ENCODE data around the gene RNASE3.
"Not testable (repeated sequence)": the region's sequence is repeated elsewhere in the genome, so short reads cannot be mapped to it uniquely, and the experiment has no call there.

The RNASE3 gene

DNA sequence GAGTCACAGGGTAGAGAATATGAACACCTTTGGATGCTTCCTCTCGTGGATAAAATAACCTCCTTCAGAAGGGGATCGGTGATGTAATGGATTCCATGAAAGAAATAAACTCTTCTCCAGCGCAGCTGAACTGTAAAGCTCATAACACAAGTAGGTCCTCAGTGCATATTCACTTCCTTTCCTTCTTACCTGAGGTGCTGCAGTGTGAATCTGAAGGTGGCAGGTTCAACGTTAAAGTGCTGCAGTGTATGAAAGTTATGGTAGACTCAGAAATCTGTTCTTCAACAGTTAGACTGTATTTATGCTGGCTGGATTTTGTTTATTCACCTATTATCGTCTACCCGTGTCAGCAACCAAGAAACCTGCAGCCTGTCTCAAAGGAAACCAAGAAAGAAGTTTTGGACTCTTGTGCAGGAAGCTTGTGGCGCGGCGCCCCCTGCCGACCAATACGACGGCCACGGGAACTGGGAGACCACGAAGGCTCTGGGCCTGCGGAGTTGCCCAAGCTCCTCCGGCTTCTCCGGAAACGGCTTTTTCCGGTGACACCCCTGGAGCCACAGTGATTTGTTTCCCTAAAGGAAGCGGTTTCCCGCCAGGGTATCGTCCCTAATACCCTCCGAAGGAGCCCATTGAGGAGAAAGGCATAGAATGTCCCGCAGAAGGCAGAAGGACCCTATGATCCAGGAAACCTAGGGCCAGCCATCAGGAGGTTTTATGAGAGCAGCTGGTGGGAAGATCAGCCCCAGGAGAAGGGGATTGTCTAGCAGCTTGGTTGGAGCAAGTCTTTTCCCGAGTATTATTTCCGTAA lies 17.6 kb upstream of the RNASE3 start:
- Histone ChIP-seq H3K79me2 (ENCODE audit: control insufficient read depth, insufficient read depth, low read length, unreplicated experiment) (no peaks in the 10 kb centered on the region), H3K4me3 (ENCODE audit: low read depth, low read length) (no peak overlapping the region), H2AFZ (ENCODE audit: low read length, unreplicated experiment) (no peak overlapping the region), H3K27me3 (ENCODE audit: insufficient read depth, low read length) (peaks cover 62% of the 10 kb centered on the region), H3K4me1 (ENCODE audit: control insufficient read depth, insufficient read depth, low read length, unreplicated experiment) (no peaks in the 10 kb centered on the region), H3K27ac (ENCODE audit: low read depth, low read length) (no peak overlapping the region), H3K36me3 (ENCODE audit: insufficient read depth, low read length) (no peaks in the 10 kb centered on the region)

DNA sequence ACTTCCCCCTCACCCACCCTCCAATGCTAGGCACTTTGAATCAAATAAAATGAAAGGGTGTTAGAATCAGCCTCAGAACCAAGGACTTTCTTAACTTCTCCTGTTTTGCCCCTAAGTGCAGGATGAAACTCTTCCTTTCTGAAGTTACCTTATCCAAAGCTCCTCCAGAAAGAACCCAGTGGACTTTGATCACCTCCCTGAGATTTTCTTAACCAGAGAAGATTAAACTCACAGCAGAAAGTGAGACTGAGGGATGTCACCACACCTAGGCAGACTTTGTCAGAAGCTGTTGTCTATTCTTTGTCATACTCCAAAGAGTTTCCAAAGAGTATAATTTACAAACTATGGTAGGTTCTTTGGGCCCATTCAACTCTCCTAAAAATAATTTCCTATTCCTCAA lies 14.2 kb upstream of the RNASE3 start:
- Histone ChIP-seq H3K27ac (ENCODE audit: low read depth, low read length) (no peak overlapping the region), H3K36me3 (ENCODE audit: insufficient read depth, low read length) (no peaks in the 10 kb centered on the region), H3K79me2 (ENCODE audit: control insufficient read depth, insufficient read depth, low read length, unreplicated experiment) (no peaks in the 10 kb centered on the region), H3K27me3 (ENCODE audit: insufficient read depth, low read length) (peaks cover 50% of the 10 kb centered on the region), H3K4me1 (ENCODE audit: control insufficient read depth, insufficient read depth, low read length, unreplicated experiment) (no peaks in the 10 kb centered on the region), H2AFZ (ENCODE audit: low read length, unreplicated experiment) (no peak overlapping the region), H3K4me3 (ENCODE audit: low read depth, low read length) (no peak overlapping the region)

- Histone ChIP-seq H3K36me3 (ENCODE audit: insufficient read depth, low read length) (no peaks in the 10 kb centered on the region), H3K4me1 (ENCODE audit: control insufficient read depth, insufficient read depth, low read length, unreplicated experiment) (no peaks in the 10 kb centered on the region), H2AFZ (ENCODE audit: low read length, unreplicated experiment) (no peak overlapping the region), H3K79me2 (ENCODE audit: control insufficient read depth, insufficient read depth, low read length, unreplicated experiment) (no peaks in the 10 kb centered on the region), H3K27ac (ENCODE audit: low read depth, low read length) (no peak overlapping the region), H3K27me3 (ENCODE audit: insufficient read depth, low read length) (peaks cover 36% of the 10 kb centered on the region), H3K4me3 (ENCODE audit: low read depth, low read length) (no peak overlapping the region)
Observed at GRCh38 chr14:20878695-20879094, 12.5 kb upstream of the RNASE3 start.

DNA sequence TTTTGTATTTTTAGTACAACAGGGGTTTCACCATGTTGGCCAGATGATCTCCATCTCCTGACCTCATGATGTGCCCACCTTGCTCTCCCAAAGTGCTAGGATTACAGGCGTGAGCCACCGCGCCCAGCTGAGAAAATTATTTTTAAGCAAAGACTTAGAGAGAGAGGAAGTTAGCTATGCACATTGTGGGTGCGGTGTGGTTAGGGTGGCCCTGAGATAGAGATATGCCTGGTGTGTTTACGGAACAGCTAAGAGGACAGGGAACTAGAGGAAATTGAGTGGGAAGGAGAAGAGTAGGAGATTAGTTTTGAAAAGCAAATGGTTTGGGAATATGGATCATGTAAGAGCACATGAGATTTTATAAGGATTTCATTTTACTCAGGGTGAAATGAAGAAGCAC lies 10.0 kb upstream of the RNASE3 start:
- H3K27ac ChIP-seq (ENCODE audit: low read depth, low read length); H3K4me1 ChIP-seq (ENCODE audit: control insufficient read depth, insufficient read depth, low read length, unreplicated experiment); H3K36me3 ChIP-seq (ENCODE audit: insufficient read depth, low read length); H3K4me3 ChIP-seq (ENCODE audit: low read depth, low read length); H3K79me2 ChIP-seq (ENCODE audit: control insufficient read depth, insufficient read depth, low read length, unreplicated experiment); H2AFZ ChIP-seq (ENCODE audit: low read length, unreplicated experiment): not testable (repeated sequence)
- H3K27me3 ChIP-seq (ENCODE audit: insufficient read depth, low read length): peaks cover 37% of the 10 kb centered on the region

- not testable (repeated sequence) for H3K79me2 ChIP-seq (ENCODE audit: control insufficient read depth, insufficient read depth, low read length, unreplicated experiment); H3K4me1 ChIP-seq (ENCODE audit: control insufficient read depth, insufficient read depth, low read length, unreplicated experiment); H3K4me3 ChIP-seq (ENCODE audit: low read depth, low read length); H3K27ac ChIP-seq (ENCODE audit: low read depth, low read length); H3K36me3 ChIP-seq (ENCODE audit: insufficient read depth, low read length); H2AFZ ChIP-seq (ENCODE audit: low read length, unreplicated experiment)
- peaks cover 30% of the 10 kb centered on the region for H3K27me3 ChIP-seq (ENCODE audit: insufficient read depth, low read length)
Observed at GRCh38 chr14:20882787-20883186, 8.4 kb upstream of the RNASE3 start.

- H3K4me3 ChIP-seq (ENCODE audit: low read depth, low read length): not testable (repeated sequence)
- H3K27me3 ChIP-seq (ENCODE audit: insufficient read depth, low read length): peaks cover 44% of the 10 kb centered on the region
Observed at GRCh38 chr14:20888411-20888810, 2.8 kb upstream of the RNASE3 start.

DNA sequence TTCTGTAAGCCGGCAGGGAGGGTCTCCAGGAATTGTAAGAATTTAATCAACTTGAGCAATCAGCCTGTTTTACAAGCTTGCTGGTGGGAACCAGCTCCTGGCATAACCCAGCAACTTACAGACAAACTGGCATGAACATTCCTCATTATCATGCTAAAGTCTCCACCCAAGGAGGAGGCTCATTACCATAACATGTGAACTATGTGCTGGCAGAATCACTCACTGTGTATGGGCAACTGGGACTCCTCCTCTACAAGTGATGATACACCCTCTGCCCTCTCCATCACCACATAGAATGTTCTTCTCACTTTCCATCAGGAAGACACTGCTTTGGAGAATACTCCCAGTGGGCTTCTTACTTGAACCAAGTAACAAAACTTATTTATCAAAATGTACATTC lies 4.1 kb downstream of the RNASE3 start:
- not testable (repeated sequence) for H3K36me3 ChIP-seq (ENCODE audit: insufficient read depth, low read length); H3K4me3 ChIP-seq (ENCODE audit: low read depth, low read length); H3K79me2 ChIP-seq (ENCODE audit: control insufficient read depth, insufficient read depth, low read length, unreplicated experiment); H3K4me1 ChIP-seq (ENCODE audit: control insufficient read depth, insufficient read depth, low read length, unreplicated experiment); H2AFZ ChIP-seq (ENCODE audit: low read length, unreplicated experiment); H3K27ac ChIP-seq (ENCODE audit: low read depth, low read length)
- H3K27me3 ChIP-seq (ENCODE audit: insufficient read depth, low read length): peaks cover 56% of the 10 kb centered on the region

More at GRCh38 chr14:20888411-20888810, 2.8 kb upstream of the RNASE3 start:
- H3K4me1 ChIP-seq (ENCODE audit: control insufficient read depth, insufficient read depth, low read length, unreplicated experiment); H3K79me2 ChIP-seq (ENCODE audit: control insufficient read depth, insufficient read depth, low read length, unreplicated experiment); H3K27ac ChIP-seq (ENCODE audit: low read depth, low read length); H2AFZ ChIP-seq (ENCODE audit: low read length, unreplicated experiment); H3K36me3 ChIP-seq (ENCODE audit: insufficient read depth, low read length): not testable (repeated sequence)

GRCh38 chr14:20904393-20905029 lies 13.3 kb downstream of the RNASE3 start:
- Histone ChIP-seq H3K27me3 (ENCODE audit: insufficient read depth, low read length) (peaks cover 28% of the 10 kb centered on the region), H3K4me1 (ENCODE audit: control insufficient read depth, insufficient read depth, low read length, unreplicated experiment) (no peaks in the 10 kb centered on the region), H3K36me3 (ENCODE audit: insufficient read depth, low read length) (no peaks in the 10 kb centered on the region), H3K4me3 (ENCODE audit: low read depth, low read length) (no peak overlapping the region), H2AFZ (ENCODE audit: low read length, unreplicated experiment) (no peak overlapping the region), H3K79me2 (ENCODE audit: control insufficient read depth, insufficient read depth, low read length, unreplicated experiment) (no peaks in the 10 kb centered on the region), H3K27ac (ENCODE audit: low read depth, low read length) (no peak overlapping the region)

DNA sequence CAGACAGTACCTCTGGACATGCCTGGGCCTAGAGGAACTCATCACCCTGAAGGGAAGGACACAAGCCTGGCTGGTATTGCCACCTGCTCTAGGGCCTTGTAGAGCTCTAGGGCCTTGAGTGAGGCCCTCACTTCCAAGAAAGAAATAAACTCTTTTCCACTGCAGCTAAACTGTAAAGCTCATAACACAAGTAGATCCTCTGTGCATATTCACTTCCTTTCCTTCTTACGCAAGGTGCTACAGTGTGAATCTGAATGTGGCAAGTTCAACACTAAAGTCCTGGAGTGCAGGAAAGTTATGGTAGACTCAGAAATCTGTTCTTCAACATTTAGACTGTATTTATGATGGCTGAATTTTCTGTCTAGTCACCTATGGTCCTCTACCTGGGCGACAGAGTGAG lies 14.5 kb downstream of the RNASE3 start:
- Histone ChIP-seq H3K27ac (ENCODE audit: low read depth, low read length) (no peak overlapping the region), H2AFZ (ENCODE audit: low read length, unreplicated experiment) (no peak overlapping the region), H3K4me3 (ENCODE audit: low read depth, low read length) (no peak overlapping the region), H3K27me3 (ENCODE audit: insufficient read depth, low read length) (peaks cover 26% of the 10 kb centered on the region), H3K79me2 (ENCODE audit: control insufficient read depth, insufficient read depth, low read length, unreplicated experiment) (no peaks in the 10 kb centered on the region), H3K36me3 (ENCODE audit: insufficient read depth, low read length) (no peaks in the 10 kb centered on the region), H3K4me1 (ENCODE audit: control insufficient read depth, insufficient read depth, low read length, unreplicated experiment) (no peaks in the 10 kb centered on the region)

DNA sequence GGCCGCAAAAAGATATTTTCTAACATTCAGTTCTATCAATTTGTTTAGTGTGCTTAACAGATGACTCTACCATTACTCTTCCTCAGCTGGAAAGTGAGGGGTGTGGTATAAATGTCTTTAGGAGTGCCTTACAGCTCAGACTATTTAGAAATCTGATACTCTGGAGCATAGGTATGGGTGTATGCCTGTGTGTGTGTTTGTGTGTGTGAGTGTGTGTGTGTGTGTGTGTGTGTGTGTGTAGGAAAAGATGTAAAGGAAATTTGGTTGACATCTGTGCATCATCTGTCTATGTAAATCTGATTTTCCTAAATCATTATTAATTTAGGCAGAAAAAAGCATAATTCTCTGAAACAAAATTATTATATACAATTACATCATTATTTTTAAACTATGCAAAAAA lies 16.0 kb downstream of the RNASE3 start:
- Histone ChIP-seq H3K27ac (ENCODE audit: low read depth, low read length) (no peak overlapping the region), H2AFZ (ENCODE audit: low read length, unreplicated experiment) (no peak overlapping the region), H3K4me3 (ENCODE audit: low read depth, low read length) (no peak overlapping the region), H3K27me3 (ENCODE audit: insufficient read depth, low read length) (peaks cover 23% of the 10 kb centered on the region), H3K36me3 (ENCODE audit: insufficient read depth, low read length) (no peaks in the 10 kb centered on the region), H3K4me1 (ENCODE audit: control insufficient read depth, insufficient read depth, low read length, unreplicated experiment) (no peaks in the 10 kb centered on the region), H3K79me2 (ENCODE audit: control insufficient read depth, insufficient read depth, low read length, unreplicated experiment) (no peaks in the 10 kb centered on the region)

- not testable (repeated sequence) for H2AFZ ChIP-seq (ENCODE audit: low read length, unreplicated experiment); H3K36me3 ChIP-seq (ENCODE audit: insufficient read depth, low read length); H3K79me2 ChIP-seq (ENCODE audit: control insufficient read depth, insufficient read depth, low read length, unreplicated experiment); H3K4me3 ChIP-seq (ENCODE audit: low read depth, low read length); H3K27ac ChIP-seq (ENCODE audit: low read depth, low read length); H3K4me1 ChIP-seq (ENCODE audit: control insufficient read depth, insufficient read depth, low read length, unreplicated experiment)
- peaks cover 19% of the 10 kb centered on the region for H3K27me3 ChIP-seq (ENCODE audit: insufficient read depth, low read length)
Observed at GRCh38 chr14:20910822-20911221, 19.6 kb downstream of the RNASE3 start.

Measured in ACC112 (cell line).